GM18873 (cell line): Measurements from ENCODE around the gene VPS37C.
A peak's percentile ranks its signal among the peaks of the same experiment; 100 is the strongest.
"Not testable (repeated sequence)": the region's sequence is repeated elsewhere in the genome, so short reads cannot be mapped to it uniquely, and the experiment has no call there.

ENCODE experiments used
- ATAC-seq: cut with Tn5 transposase; IDR thresholded peaks from one replicate; pipeline ENCODE4 v1.9.1; 2021; ENCODE audit warnings: mild to moderate bottlenecking, moderate library complexity, moderate number of reproducible peaks; ENCODE audit not compliant: unreplicated experiment, low FRiP score

Gene VPS37C

DNA sequence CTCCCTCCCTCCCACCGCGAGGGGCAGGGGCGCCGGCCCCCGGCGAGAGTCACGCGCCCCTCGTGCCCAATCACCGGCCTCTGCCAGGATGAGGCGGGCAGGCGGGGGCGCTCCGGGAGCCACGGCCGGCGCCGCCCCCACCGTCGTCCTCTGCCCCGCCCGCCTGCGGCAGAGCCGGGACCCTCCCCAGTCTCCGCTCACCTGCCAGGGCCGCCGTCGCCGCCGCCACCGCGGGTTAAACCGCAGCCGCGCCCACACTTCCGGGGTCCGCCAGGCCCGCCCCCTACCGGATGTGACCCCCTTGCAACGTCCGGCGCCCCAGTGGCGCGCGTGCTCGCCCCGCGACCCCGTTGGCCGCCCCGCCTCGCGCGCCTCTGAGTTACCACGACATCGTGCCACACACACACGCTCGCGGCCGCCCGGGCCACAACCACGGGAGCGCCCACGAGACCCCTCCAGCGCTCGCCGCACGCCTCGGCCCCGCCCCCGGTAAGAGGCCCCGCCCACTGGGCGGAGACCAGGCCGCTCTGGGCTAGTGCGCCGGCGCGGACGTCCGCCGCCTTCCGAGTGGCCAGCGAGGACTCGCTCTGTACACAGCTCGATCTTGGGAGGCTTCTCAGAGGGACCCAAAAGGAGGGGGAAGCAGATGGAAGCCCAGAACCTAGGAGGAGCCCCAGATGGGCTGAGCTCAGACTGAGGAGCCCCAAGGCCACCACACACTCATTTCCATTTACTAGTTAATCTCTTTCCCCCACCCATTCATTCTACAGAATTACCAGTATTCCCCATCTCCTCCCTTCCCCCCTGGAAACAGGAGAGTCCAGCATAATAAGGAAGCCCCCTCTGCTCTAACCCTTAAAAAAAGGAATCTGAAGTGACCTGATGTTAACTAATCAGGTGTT lies at the start of gene VPS37C:
Gene VPS37C, minus strand, starts transcription at position 237 of the 902 bp plus-strand sequence. CDS start 22,597 bp downstream, outside the sequence.
- peak; percentile 62 for ATAC-seq

DNA sequence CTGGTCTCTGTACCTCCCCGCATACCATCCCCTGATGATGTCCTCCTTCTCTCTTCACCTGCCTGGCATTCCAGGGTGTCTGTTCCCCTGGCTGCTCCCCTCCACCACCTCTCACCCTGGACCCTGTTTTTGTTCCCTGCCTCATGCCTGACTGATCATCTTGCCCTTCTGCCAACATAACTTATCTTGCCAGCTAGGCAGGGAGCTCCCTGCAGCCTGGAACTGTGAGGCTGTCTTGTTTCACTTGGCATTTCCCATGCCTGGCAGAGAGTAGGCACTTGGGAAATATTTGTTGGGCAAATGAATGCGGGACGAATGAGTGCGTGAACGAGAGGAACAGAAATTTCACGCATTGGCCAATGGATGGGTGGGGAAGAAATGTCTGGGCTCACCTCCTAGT lies 49.4 kb upstream of the VPS37C start:
- not testable (repeated sequence) for ATAC-seq

DNA sequence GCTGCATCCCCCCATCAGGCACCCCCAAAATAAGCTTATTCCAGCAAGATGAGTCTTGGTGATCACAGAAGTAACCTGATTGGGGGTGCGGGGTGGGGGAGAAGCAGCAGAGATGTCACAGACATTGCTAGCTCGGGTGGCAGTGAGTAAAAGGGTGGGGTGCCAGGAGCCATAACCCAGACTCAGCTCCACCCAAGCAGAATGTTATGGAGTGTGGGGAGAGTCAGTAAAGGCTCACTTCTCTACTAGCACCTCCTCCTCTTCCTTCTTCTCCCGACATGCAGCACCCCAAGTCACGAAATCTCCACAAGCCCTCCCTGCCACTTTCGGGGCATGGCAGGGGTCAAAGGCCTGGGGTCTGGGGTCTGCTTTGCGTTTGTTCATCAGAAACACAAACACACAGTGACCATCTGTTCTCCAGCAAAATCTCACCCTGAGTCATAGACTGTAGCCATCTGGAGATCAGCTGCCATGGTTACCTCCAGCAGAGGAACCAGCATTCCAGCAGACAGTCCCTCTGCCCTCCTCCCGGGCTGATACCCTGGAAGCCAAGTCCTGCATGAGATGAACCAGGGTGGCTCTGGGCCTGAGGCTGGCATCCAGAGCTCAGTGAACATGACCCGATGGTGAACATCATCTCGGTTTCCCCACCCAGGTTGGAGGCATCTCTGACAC lies 46.5 kb upstream of the VPS37C start:
- ATAC-seq, result not testable (repeated sequence)

DNA sequence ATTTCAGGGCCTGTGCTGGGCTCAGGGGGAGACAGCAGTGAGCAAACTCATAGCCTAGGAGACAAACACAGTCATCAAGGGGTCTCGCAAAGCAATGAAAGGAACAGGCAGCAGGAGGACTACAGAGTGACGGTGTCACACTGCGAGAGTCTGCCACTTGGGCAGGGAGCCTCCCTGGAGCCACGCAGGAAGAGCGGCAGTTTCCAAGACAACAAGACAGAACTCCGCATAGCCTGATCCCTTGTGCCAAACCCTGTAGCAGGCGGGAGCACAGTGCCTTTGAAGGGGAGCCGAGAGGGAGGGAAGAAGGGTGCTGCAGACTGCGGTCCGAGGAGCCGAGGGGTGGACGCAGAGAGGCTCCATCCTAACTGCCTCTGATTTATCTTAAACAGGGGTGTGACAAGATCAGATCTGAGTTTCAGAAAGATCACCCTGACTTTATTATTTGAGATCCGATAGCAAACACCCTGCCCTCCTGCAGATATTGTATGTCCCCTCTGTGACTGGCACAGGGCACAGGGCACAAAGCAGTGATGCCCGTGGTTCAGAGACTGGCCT lies 43.4 kb upstream of the VPS37C start:
- not testable (repeated sequence) for ATAC-seq

DNA sequence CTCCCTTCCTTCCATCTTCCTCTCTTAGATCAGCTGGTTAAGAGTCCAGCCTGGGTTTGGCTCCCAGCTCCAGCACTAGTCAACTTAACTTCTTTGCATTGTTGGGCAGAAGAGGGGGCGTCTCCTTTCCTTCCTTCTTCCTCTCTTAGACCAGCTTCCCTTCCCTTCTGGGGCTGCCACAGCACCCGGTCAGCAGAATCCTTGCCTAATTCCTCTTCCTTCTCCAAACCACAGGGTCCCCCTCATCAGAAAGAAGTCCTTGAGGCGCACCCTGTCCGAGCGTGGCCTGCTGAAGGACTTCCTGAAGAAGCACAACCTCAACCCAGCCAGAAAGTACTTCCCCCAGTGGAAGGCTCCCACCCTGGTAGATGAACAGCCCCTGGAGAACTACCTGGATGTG lies 42.6 kb upstream of the VPS37C start:
- not testable (repeated sequence) for ATAC-seq

- ATAC-seq, result not testable (repeated sequence)
Measured at GRCh38 chr11:61202950-61203746, 41.9 kb upstream of the VPS37C start, which contains the start of gene PGA3. PGA3 (plus strand) TSS chr11:61203515; CDS start chr11:61203565, 50 bp downstream.

DNA sequence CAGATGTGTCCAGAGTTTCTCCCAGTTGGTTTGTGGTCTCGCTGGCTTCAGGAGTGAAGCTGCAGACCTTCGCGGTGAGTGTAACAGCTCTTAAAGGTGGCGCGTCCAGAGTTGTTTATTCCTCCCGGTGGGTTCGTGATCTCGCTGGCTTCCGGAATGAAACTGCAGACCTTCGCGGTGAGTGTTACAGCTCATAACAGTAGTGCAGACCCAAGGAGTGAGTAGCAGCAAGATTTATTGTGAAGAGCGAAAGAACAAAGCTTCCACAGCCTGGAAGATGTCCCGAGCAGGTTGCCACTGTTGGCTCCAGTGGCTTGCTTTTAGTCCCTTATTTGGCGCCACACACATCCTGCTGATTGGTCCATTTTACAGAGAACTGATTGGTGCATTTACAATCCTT lies 40.2 kb upstream of the VPS37C start:
- ATAC-seq, result no peak

DNA sequence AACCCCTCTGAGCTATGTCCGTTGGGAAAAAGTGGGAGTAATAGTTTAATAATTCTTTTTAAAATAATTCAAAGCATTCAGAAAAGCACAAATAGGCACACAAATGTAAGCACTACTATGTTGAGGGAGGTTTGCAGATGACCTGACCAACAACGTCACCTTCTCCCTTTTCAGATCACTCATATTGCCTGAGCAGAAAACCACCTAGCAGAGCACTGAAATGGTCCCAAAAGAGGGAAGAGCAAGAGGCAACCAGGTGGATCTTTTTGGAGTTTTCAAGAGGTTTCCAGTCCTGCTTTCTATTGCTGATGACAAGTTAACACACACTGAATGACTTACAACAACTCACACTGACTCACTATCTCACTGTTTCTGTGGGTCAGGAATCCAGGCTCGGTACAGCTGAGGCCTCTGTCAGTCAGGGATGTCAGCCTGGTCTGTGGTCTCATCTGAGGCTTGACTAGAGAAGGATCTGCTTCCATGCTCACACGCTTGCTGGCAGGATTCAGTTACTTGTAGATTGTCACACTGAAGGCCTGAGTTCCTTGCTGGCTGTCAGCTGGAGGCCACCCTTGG lies 37.8 kb upstream of the VPS37C start:
- ATAC-seq, result no peak

- ATAC-seq, result no peak
Measured at GRCh38 chr11:61198361-61198760, 37.1 kb upstream of the VPS37C start.

DNA sequence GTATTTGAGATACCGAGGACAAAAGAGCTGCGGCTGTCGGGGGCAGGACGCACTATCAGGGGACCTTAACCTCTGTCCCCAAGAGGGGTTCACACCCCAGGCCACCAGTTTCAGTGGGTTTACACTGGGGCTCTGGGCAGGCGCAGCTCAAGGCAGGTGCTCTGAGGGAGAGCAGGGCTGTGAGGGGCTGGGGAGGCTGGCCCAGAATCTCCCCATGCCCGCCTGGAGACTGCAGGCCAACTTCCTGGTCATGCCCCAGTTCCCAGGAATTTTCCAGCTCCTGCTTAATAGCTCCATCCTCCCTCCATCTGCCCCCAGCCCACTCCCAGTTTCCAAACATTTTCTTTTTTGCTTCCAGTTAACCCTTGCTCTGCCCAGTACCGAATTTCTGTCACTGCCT lies 34.5 kb upstream of the VPS37C start:
- ATAC-seq, result no peak

- ATAC-seq, result no peak
Measured at GRCh38 chr11:61194981-61195695, 33.9 kb upstream of the VPS37C start.

DNA sequence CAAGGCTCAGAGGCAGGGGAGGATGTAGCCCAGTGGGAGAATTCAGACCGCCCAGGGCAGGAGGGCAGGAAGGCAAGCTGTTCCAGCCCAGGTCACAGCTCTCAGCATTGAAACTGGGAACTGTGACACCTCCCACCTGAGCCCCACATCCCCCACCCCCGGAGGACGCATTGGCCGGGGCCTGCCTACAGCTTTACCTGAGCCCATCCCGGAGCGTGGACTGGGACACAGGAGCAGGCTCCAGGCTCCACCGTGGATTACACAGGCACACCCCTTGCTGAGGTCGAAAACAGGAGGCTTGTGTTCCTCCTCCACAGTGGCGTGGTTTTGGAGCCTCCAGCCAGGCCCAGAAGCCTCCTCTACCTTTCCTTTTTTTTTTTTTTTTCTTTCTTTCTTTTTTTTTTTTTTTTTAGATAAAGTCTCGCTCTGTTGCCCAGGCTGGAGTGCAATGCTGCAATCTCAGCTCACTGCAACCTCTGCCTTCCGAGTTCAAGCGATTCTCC lies 33.0 kb upstream of the VPS37C start:
- ATAC-seq, result no peak

DNA sequence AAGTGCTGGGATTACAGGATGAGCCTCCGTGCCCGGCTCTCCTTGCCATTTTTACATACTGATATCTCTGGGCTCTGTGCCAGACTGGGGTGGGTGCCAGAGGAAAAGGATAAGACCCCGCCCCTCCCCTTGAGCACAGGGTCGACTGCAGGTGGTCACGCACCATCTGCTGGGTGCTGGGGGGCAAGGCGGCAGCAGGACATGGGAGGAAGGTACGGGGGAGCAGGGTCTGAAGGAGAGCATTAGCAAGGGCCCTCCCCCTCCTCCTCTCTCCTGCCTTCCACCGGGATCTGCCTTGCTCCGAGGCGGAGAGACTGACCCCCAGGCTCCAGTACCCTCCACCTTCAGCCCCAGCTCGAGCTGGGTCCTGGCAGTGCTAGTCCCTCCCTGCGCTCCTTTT lies 32.4 kb upstream of the VPS37C start:
- ATAC-seq, result no peak

DNA sequence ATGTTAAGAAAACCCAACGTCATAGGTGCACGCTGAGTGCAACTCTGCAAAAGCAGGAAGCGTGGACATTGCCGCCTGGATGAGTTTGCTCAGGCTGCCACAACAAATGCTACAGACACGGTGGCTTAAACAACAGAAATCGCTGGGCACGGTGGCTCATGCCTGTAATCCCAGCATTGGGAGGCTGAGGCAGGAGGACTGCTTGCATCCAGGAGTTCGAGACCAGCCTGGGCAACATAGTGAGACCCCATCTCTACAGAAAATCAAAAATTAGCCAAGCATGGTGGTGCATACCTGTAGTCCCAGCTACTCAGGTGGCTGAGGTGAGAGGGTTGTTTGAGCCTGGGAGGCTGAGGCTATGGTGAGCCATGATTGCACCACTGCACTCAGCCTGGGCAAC lies 28.7 kb upstream of the VPS37C start:
- ATAC-seq, result no peak

GRCh38 chr11:61187505-61188130 lies 26.4 kb upstream of the VPS37C start:
- ATAC-seq, result no peak

DNA sequence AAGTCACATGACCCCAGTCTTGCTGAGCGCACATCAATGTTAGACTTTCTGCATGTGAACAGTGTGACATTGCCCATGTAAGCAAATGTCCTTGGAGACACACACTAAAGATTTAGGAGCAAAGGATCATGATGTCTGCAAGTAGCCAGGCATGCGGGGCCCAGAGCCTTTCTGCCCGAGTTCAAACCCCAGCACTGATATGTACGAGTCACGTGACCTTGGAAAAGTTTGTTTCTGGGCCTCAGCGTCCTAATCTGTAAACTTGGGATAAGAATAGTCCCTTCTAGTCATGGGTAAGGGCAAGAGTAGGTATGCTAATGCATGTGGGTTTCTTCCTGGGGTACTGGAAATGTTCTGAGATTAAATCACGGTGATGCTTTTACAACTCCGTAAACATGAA lies 25.3 kb upstream of the VPS37C start:
- no peak for ATAC-seq

DNA sequence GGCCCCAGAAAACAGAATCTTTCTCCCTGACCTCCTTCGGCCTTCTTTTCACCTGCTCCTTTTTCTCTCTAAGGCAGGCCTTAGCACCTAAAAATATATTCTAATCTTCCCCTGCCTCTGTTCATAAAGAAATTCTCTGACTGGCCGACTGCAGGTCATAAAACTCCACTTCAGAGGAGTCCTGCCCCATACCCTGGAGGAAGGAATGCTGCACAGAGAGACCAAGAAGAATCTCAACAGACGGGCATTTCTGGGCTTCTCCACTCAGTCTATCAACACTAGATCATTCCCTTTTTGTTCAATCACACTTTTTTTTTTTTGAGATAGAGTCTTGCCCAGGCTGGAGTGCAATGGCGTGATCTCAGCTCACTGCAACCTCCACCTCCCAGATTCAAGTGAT lies 22.4 kb upstream of the VPS37C start:
- ATAC-seq, result no peak

DNA sequence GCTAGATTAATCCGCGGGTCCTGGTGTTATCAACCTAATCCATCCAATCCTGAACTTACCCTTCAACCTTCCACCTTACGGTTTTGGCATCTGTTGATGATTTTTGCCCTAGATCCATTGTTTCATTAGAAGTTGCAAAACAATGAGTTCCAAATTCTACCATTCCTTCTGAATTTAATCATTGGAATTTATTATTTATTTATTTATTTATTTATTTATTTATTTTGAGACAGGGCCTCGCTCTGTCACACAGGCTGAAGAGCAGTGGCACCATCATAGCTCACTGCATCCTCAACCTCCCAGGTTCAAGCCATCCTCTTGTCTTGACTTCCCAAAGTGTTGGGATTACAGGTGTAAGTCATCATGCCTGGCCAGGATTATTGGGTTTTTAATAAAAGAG lies 20.3 kb upstream of the VPS37C start:
- ATAC-seq, result no peak

- not testable (repeated sequence) for ATAC-seq
Measured at GRCh38 chr11:61180205-61180604, 19.0 kb upstream of the VPS37C start.
